Dermis blood vessel endothelial cell (primary cell): ENCODE results near the gene ARL16. TPM values are rescaled to one million over a fixed set of nuclear protein-coding genes. Genes with fewer than 3 reads are reported as not detected.

ENCODE experiments used
- DNase-seq: peaks from one replicate; pipeline ENCODE4 v3.0.0; 2010
- total RNA-seq: library from RNA; depleted of rRNA; stranded (reverse); fragments of >200 nt; gene quantifications from 2 replicates; pipeline ENCODE4 v1.2.3, GENCODE V29; 2014

ARL16 gene
- total RNA-seq, result 21.0 and 25.2 TPM in 2 replicates

GRCh38 chr17:81683584-81684441, at the start of gene ARL16, which contains the start of gene HGS:
Gene ARL16 (minus strand): TSS chr17:81683797. CDS start chr17:81683753, 44 bp downstream.
Gene HGS (plus strand): TSS chr17:81684011. CDS start chr17:81684067, 56 bp downstream.
- peak; percentile 100 for DNase-seq

- DNase-seq, result no peak
Measured at GRCh38 chr17:81727324-81728031, 43.9 kb upstream of the ARL16 start.

GRCh38 chr17:81726004-81726403, 42.4 kb upstream of the ARL16 start:
- DNase-seq, result no peak

- DNase-seq, result no peak
Measured at GRCh38 chr17:81725439-81725838, 41.8 kb upstream of the ARL16 start.

GRCh38 chr17:81723651-81724209, 40.1 kb upstream of the ARL16 start:
- no peak for DNase-seq

- no peak for DNase-seq
Measured at GRCh38 chr17:81722184-81723120, 38.9 kb upstream of the ARL16 start.

GRCh38 chr17:81720267-81721071, 36.9 kb upstream of the ARL16 start:
- no peak for DNase-seq

- no peak for DNase-seq
Measured at GRCh38 chr17:81719410-81720266, 36.0 kb upstream of the ARL16 start.

GRCh38 chr17:81717766-81718089, 34.1 kb upstream of the ARL16 start:
- no peak for DNase-seq

GRCh38 chr17:81717049-81717765, 33.6 kb upstream of the ARL16 start:
- no peak for DNase-seq

GRCh38 chr17:81716674-81716996, 33.0 kb upstream of the ARL16 start:
- DNase-seq, result no peak

- no peak for DNase-seq
Measured at GRCh38 chr17:81715872-81716673, 32.5 kb upstream of the ARL16 start.

GRCh38 chr17:81715107-81715871, 31.7 kb upstream of the ARL16 start:
- no peak for DNase-seq

- DNase-seq, result no peak
Measured at GRCh38 chr17:81714412-81715106, 31.0 kb upstream of the ARL16 start.

- no peak for DNase-seq
Measured at GRCh38 chr17:81713556-81714411, 30.2 kb upstream of the ARL16 start.

- DNase-seq, result no peak
Measured at GRCh38 chr17:81713004-81713555, 29.5 kb upstream of the ARL16 start.
